HepG2 (cell line): Measurements from ENCODE around the gene NUDT1. TPM values are rescaled to one million over a fixed set of nuclear protein-coding genes. Genes with fewer than 3 reads are reported as not detected.

Experiments used
- ATAC-seq: fragments of 200-7000 bp; cut with Tn5 transposase; 3 replicates; pipeline ENCODE4 v1.9.1; 2020; ENCODE audit warnings: mild to moderate bottlenecking, moderate library complexity
- BruUV-seq: library from RNA; stranded (reverse); fragments of 400-500 nt; replicated peaks from 2 replicates; lab custom pipeline; 2021; lab: Mats Ljungman, UMichigan
- CTCF ChIA-PET: fragments of 300-600 bp; formaldehyde crosslinking; extraction: SDS; loops from one replicate; lab custom pipeline; 2021; ENCODE audit warnings: low total read pairs, inconsistent platforms, low intra/inter-chr PET ratio; lab: Yijun Ruan, JAX
- POLR2A ChIA-PET: fragments of 350-600 bp; sonication (Branson Sonifier 250); formaldehyde crosslinking; loops from one replicate; lab custom pipeline; 2020; ENCODE audit warnings: antibody characterized with exemption, inconsistent platforms; lab: Yijun Ruan, JAX
- DNase-seq: peaks from one replicate; pipeline ENCODE4 v3.0.0-alpha.2; 2015; ENCODE audit warnings: low spot score
- FAIRE-seq: peaks from 3 replicates; lab custom pipeline; 2011; peaks lifted over from hg19 to GRCh38; lab: Jason Lieb, UNC
- H2AFZ ChIP-seq: one replicate; pipeline ENCODE4 v1.6.1; 2011; ENCODE audit warnings: low read length, inconsistent platforms
- H3K27ac ChIP-seq: fragments of 300-600 bp; 3 replicates; pipeline ENCODE4 v1.8.0; 2011; ENCODE audit warnings: mixed run types, mild to moderate bottlenecking, mixed read lengths, low read length, inconsistent platforms; ENCODE audit not compliant: insufficient read depth; ENCODE audit errors: extremely low read length
- H3K27me3 ChIP-seq, 2 experiments: fragments of 200-600 bp in 1 of 2; 2 replicates in 1 of 2; 3 replicates in 1 of 2; pipeline versions ENCODE4 v1.6.0 to v1.8.0; 2011; ENCODE audit warnings: low read length in 2 of 2, mild to moderate bottlenecking in 2 of 2, moderate library complexity in 2 of 2, inconsistent platforms in 1 of 2; ENCODE audit not compliant: insufficient read depth in 2 of 2, control insufficient read depth in 1 of 2
- H3K36me3 ChIP-seq, 2 experiments: fragments of 200-600 bp in 1 of 2; replicated peaks in 1 of 2; 2 replicates in 1 of 2; 3 replicates in 1 of 2; pipeline versions ENCODE4 v1.5.1 to v1.8.0; 2011; ENCODE audit warnings: low read length in 2 of 2, inconsistent platforms in 1 of 2; ENCODE audit not compliant: insufficient read depth in 2 of 2, control insufficient read depth in 1 of 2
- H3K4me1 ChIP-seq: 2 replicates; pipeline ENCODE4 v1.5.1; 2012; ENCODE audit warnings: low read length, inconsistent platforms; ENCODE audit not compliant: insufficient read depth
- H3K4me2 ChIP-seq: 2 replicates; pipeline ENCODE4 v1.6.0; 2011; ENCODE audit warnings: low read depth, low read length, inconsistent platforms
- H3K4me3 ChIP-seq, 3 experiments: fragments of 200-600 bp in 1 of 3; sonication (generic), shearing (Covaris generic) in 1 of 3; replicated peaks in 1 of 3; 2 replicates each; pipeline ENCODE4 v1.5.1; 2011 to 2016; ENCODE audit warnings: low read length in 3 of 3, inconsistent platforms in 2 of 3, low read depth in 2 of 3, mild to moderate bottlenecking in 2 of 3, control low read depth in 1 of 3, mixed read lengths in 1 of 3; ENCODE audit not compliant: insufficient read depth in 1 of 3
- H3K79me2 ChIP-seq: one replicate; pipeline ENCODE4 v1.6.1; 2011; ENCODE audit warnings: low read length, inconsistent platforms; ENCODE audit not compliant: insufficient read depth
- H3K9ac ChIP-seq: 2 replicates; pipeline ENCODE4 v1.6.0; 2011; ENCODE audit warnings: mild to moderate bottlenecking, low read depth, low read length, inconsistent platforms; ENCODE audit not compliant: insufficient read depth
- H3K9me3 ChIP-seq: 2 replicates; pipeline ENCODE4 v1.5.1; 2012; ENCODE audit warnings: mild to moderate bottlenecking, low read length
- H4K20me1 ChIP-seq: 2 replicates; pipeline ENCODE4 v1.6.0; 2011; ENCODE audit warnings: inconsistent platforms, mild to moderate bottlenecking, low read length, moderate library complexity; ENCODE audit not compliant: insufficient read depth
- GATAD1 ChIP-seq: IDR thresholded peaks from 2 replicates; pipeline ENCODE4 v1.6.1; 2016; ENCODE audit warnings: missing genetic modification reagents, missing compliant biosample characterization
- MAZ ChIP-seq, 2 experiments: sonication (generic) in 1 of 2; formaldehyde crosslinking in 1 of 2; IDR thresholded peaks; 2 replicates each; pipeline versions ENCODE4 v1.5.0 to v1.6.1; 2012 to 2020; ENCODE audit warnings: low read depth in 2 of 2, mild to moderate bottlenecking in 2 of 2, borderline replicate concordance in 1 of 2, improper control_type of control experiment in 1 of 2, low read length in 1 of 2, missing genetic modification reagents in 1 of 2, moderate library complexity in 1 of 2
- NAIF1 ChIP-seq: sonication (generic); formaldehyde crosslinking; IDR thresholded peaks from 2 replicates; pipeline ENCODE4 v1.5.0; 2020; ENCODE audit warnings: mild to moderate bottlenecking, missing genetic modification reagents, borderline replicate concordance
- PLRG1 ChIP-seq: fragments of 450-650 bp; conservative IDR thresholded peaks from 2 replicates; pipeline ENCODE4 v1.6.1; 2016
- SATB2 ChIP-seq: sonication (generic); formaldehyde crosslinking; IDR thresholded peaks from 2 replicates; pipeline ENCODE4 v1.5.0; 2020; ENCODE audit warnings: missing genetic modification reagents
- SRSF4 ChIP-seq: fragments of 200-400 bp; formaldehyde crosslinking; IDR thresholded peaks from one replicate; pipeline ENCODE4 v1.6.1; 2018; ENCODE audit warnings: mild to moderate bottlenecking, low read depth, low read length, moderate library complexity; ENCODE audit not compliant: poor library complexity, severe bottlenecking
- ZFYVE20 ChIP-seq: sonication (generic); formaldehyde crosslinking; IDR thresholded peaks from 2 replicates; pipeline ENCODE4 v1.8.0; 2023; ENCODE audit warnings: low read depth, mild to moderate bottlenecking, moderate library complexity, missing genetic modification reagents, borderline replicate concordance
- ZNF33A ChIP-seq: sonication (generic); formaldehyde crosslinking; IDR thresholded peaks from 2 replicates; pipeline ENCODE4 v1.5.1; 2020; ENCODE audit warnings: missing genetic modification reagents, mild to moderate bottlenecking, moderate library complexity, borderline replicate concordance
- ZNF441 ChIP-seq: sonication (generic); formaldehyde crosslinking; IDR thresholded peaks from 2 replicates; pipeline ENCODE4 v1.7.0; 2021; ENCODE audit warnings: missing genetic modification reagents, borderline replicate concordance
- ZNF446 ChIP-seq: sonication (generic); formaldehyde crosslinking; IDR thresholded peaks from 2 replicates; pipeline ENCODE4 v1.5.0; 2020; ENCODE audit warnings: mild to moderate bottlenecking, missing genetic modification reagents
- ZNF567 ChIP-seq: sonication (generic); formaldehyde crosslinking; IDR thresholded peaks from 2 replicates; pipeline ENCODE4 v1.8.1; 2023; ENCODE audit warnings: mild to moderate bottlenecking, missing genetic modification reagents, borderline replicate concordance
- ZNF841 ChIP-seq: sonication (generic); formaldehyde crosslinking; IDR thresholded peaks from 2 replicates; pipeline ENCODE4 v1.8.1; 2023; ENCODE audit warnings: missing genetic modification reagents, borderline replicate concordance
- WGBS: methylation state at CpG from one replicate; pipeline ENCODE4 v1.1.6; 2017; ENCODE audit warnings: low lambda C conversion rate; 5-methylcytosine and 5-hydroxymethylcytosine counted together
- in situ Hi-C: cut with HindIII; loops from 2 replicates; pipeline ENCODE4 v1.10.0; 2017; ENCODE audit warnings: low pct_unique_long_range_greater_than_20kb; ENCODE audit not compliant: extremely low pct_ligation_motif_present
- intact Hi-C: fragments of 100-400 bp; cut with micrococcal nuclease; formaldehyde crosslinking; loops from one replicate; pipeline ENCODE4 v1.10.0; 2022; ENCODE audit not compliant: unreplicated experiment
- polyA plus RNA-seq, 8 experiments: library from polyadenylated mRNA; depleted of rRNA in 3 of 8; stranded (reverse) in 7 of 8; unstranded in 1 of 8; fragments of >200 nt; fragmentation: Illumina TruSeq in 4 of 8; extraction: Trizol in 4 of 8; gene quantifications; 2 replicates each; pipeline versions ENCODE4 v1.2.1 to v1.2.3, GENCODE V29; 2011 to 2016; ENCODE audit warnings: low read depth in 4 of 8, missing spikeins in 1 of 8, mixed read lengths in 1 of 8; ENCODE audit not compliant: insufficient read depth in 1 of 8
- total RNA-seq, 5 experiments: library from RNA; depleted of rRNA; stranded (reverse); fragments of >200 nt; fragmentation: Illumina TruSeq; extraction: Trizol; gene quantifications; 2 replicates each; pipeline ENCODE4 v1.2.3, GENCODE V29; 2016; ENCODE audit warnings: low read depth in 1 of 5
- TF ChIP-seq, protein P1 (sequence below): sonication (generic); formaldehyde crosslinking; IDR thresholded peaks from 2 replicates; pipeline ENCODE4 v1.4.0; 2020; ENCODE audit warnings: missing genetic modification reagents

Gene NUDT1
- total and polyA plus RNA-seq, 2 of the 13 experiments (the other 11 are each of a cell fraction or from before 2014, with no cell fraction given): 9.1 to 26.8 TPM

DNA sequence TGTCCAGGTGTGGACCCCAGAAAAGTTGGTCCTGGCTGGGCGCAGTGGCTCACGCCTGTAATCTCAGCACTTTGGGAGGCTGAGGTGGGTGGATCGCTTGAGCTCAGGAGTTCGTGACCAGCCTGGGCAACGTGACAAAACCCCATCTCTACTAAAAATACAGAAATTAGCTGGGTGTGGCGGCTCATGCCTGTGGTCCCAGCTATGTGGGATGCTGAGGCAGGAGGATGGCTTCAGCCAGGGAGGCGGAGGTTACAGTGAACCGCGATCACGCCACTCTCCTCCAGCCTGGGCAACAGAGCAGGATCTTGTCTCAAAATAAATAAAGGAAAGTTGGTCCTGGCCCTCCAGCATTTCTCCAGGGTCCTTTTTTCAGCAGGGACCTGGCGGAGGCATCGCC lies 1.4 kb downstream of the NUDT1 start:
- Histone ChIP-seq H3K9ac (no peak overlapping the region), H3K36me3 (peaks cover 4 to 9% of the 10 kb centered on the region in 2 experiments; a peak in 3 of 5 replicates), H3K4me3 (no peak overlapping the region), H4K20me1 (no peaks in the 10 kb centered on the region), H3K27me3 (no peaks in the 10 kb centered on the region; a peak in 1 of 5 replicates), H3K9me3 (no peaks in the 10 kb centered on the region), H3K4me2 (peak overlapping the region; percentile 99), H3K79me2 (peaks cover 22% of the 10 kb centered on the region), H3K4me1 (peaks cover 37% of the 10 kb centered on the region), H3K27ac (no peak overlapping the region), H2AFZ (no peak overlapping the region)
- ATAC-seq: no peak
- no peak for TF ChIP-seq ZFYVE20 (CRISPR knock-in tag)
- TF ChIP-seq MAZ (IDR thresholded peaks at IDR 0.05; ENCODE audit: borderline replicate concordance, low read depth, low read length): no peak
- no peak for TF ChIP-seq MAZ (CRISPR knock-in tag; IDR thresholded peaks at IDR 0.05; ENCODE audit: low read depth)
- TF ChIP-seq ZNF841 (CRISPR knock-in tag): no peak
- TF ChIP-seq, protein P1, sequence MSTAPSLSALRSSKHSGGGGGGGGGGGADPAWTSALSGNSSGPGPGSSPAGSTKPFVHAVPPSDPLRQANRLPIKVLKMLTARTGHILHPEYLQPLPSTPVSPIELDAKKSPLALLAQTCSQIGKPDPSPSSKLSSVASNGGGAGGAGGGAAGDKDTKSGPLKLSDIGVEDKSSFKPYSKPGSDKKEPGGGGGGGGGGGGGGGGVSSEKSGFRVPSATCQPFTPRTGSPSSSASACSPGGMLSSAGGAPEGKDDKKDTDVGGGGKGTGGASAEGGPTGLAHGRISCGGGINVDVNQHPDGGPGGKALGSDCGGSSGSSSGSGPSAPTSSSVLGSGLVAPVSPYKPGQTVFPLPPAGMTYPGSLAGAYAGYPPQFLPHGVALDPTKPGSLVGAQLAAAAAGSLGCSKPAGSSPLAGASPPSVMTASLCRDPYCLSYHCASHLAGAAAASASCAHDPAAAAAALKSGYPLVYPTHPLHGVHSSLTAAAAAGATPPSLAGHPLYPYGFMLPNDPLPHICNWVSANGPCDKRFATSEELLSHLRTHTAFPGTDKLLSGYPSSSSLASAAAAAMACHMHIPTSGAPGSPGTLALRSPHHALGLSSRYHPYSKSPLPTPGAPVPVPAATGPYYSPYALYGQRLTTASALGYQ (CRISPR knock-in tag): no peak
- TF ChIP-seq GATAD1 (CRISPR knock-in tag): no peak
- TF ChIP-seq SRSF4: no peak
- no peak for TF ChIP-seq ZNF33A (CRISPR knock-in tag)
- no peak for TF ChIP-seq SATB2 (CRISPR knock-in tag)
- no peak for TF ChIP-seq PLRG1
- TF ChIP-seq ZNF567 (CRISPR knock-in tag): no peak
- no peak for TF ChIP-seq NAIF1 (CRISPR knock-in tag)
- TF ChIP-seq ZNF446: no peak
- no peak for TF ChIP-seq ZNF441
- in situ Hi-C loops: loop anchor here (5.0 kb wide), 1 partner anchor 104 kb away; no protein-coding TSS in a partner anchor
- no peak for DNase-seq
- 89% methylated on average over 11 of the region's 12 CpGs for WGBS
- FAIRE-seq: no peak
- intact Hi-C loops: loop anchor here (2.0 to 10.0 kb wide), 2 partner anchors 71 to 111 kb away; partner anchors contain the start of genes EIF3B and SNX8
- CTCF ChIA-PET: no interaction called here
- POLR2A ChIA-PET: no interaction called here
- BruUV-seq: no TSS peak
